Measurements from ENCODE around the gene THOP1. TPM values are rescaled to one million over a fixed set of nuclear protein-coding genes. Genes with fewer than 3 reads are reported as not detected.

The THOP1 gene
- total RNA-seq = 200 and 207 TPM in 2 replicates

GRCh38 chr19:2785244-2785997 is at the start of gene THOP1:
THOP1 (plus strand) TSS chr19:2785503; CDS start chr19:2785663, 160 bp downstream.
- Mint-ChIP-seq H3K9me3 (peaks cover 4% of the 10 kb centered on the region), H3K36me3 (ENCODE audit: low read depth) (peaks cover 21% of the 10 kb centered on the region), H3K4me1 (peaks cover 36% of the 10 kb centered on the region), H3K4me3 (peak within 1 kb of the TSS; percentile 95), H3K27ac (peak within 1 kb of the TSS; percentile 98), H3K27me3 (no peaks in the 10 kb centered on the region)
- peak; percentile 100 for DNase-seq
- intact Hi-C loops (cut with micrococcal nuclease) = loop anchor here (1.0 kb wide), 1 partner anchor 34 kb away; the partner anchor contains the start of gene ZNF554

GRCh38 chr19:2736550-2737190 is 48.6 kb upstream of the THOP1 start:
- no peak for DNase-seq
- Mint-ChIP-seq H3K27ac (no peak overlapping the region), H3K4me1 (peaks cover 15% of the 10 kb centered on the region), H3K36me3 (ENCODE audit: low read depth) (peaks cover 38% of the 10 kb centered on the region), H3K9me3 (no peaks in the 10 kb centered on the region), H3K27me3 (no peaks in the 10 kb centered on the region), H3K4me3 (no peak overlapping the region)
- intact Hi-C loops (cut with micrococcal nuclease) = no loop called here

GRCh38 chr19:2739602-2740313 is 45.5 kb upstream of the THOP1 start, which contains the start of gene SLC39A3:
SLC39A3 (minus strand) TSS chr19:2740017; CDS start chr19:2737257, 2,760 bp downstream.
- peak; percentile 100 for DNase-seq
- intact Hi-C loops (cut with micrococcal nuclease) = loop anchor here (2.0 kb wide), 1 partner anchor 43 kb away; the partner anchor contains the start of gene SGTA

GRCh38 chr19:2740314-2740656 is 45.0 kb upstream of the THOP1 start:
- Mint-ChIP-seq H3K4me3 (peak overlapping the region; percentile 97), H3K36me3 (ENCODE audit: low read depth) (peaks cover 27% of the 10 kb centered on the region), H3K9me3 (no peaks in the 10 kb centered on the region)

More at GRCh38 chr19:2739602-2740313, 45.5 kb upstream of the THOP1 start, which contains the start of gene SLC39A3:
- Mint-ChIP-seq H3K4me1 (peaks cover 15% of the 10 kb centered on the region), H3K4me3 (peak within 1 kb of the TSS; percentile 97), H3K27ac (peak within 1 kb of the TSS; percentile 68), H3K27me3 (peaks cover 8% of the 10 kb centered on the region), H3K36me3 (ENCODE audit: low read depth) (peaks cover 28% of the 10 kb centered on the region), H3K9me3 (no peaks in the 10 kb centered on the region)

GRCh38 chr19:2743099-2743498 is 42.2 kb upstream of the THOP1 start:
- H3K9me3 Mint-ChIP-seq = no peaks in the 10 kb centered on the region
- peaks cover 5% of the 10 kb centered on the region for H3K36me3 Mint-ChIP-seq (ENCODE audit: low read depth)
- H3K27ac Mint-ChIP-seq = no peak overlapping the region
- intact Hi-C loops (cut with micrococcal nuclease) = no loop called here
- H3K4me3 Mint-ChIP-seq = no peak overlapping the region
- peaks cover 9% of the 10 kb centered on the region for H3K27me3 Mint-ChIP-seq
- peaks cover 14% of the 10 kb centered on the region for H3K4me1 Mint-ChIP-seq
- DNase-seq = no peak

More at GRCh38 chr19:2740314-2740656, 45.0 kb upstream of the THOP1 start:
- H3K4me1 Mint-ChIP-seq = peaks cover 15% of the 10 kb centered on the region
- peaks cover 8% of the 10 kb centered on the region for H3K27me3 Mint-ChIP-seq
- intact Hi-C loops (cut with micrococcal nuclease) = loop anchor here (2.0 kb wide), 1 partner anchor 43 kb away; the partner anchor contains the start of gene SGTA
- H3K27ac Mint-ChIP-seq = peak overlapping the region; percentile 43
- no peak for DNase-seq

- H3K4me1 Mint-ChIP-seq = peaks cover 8% of the 10 kb centered on the region
- no peaks in the 10 kb centered on the region for H3K9me3 Mint-ChIP-seq
- peaks cover 9% of the 10 kb centered on the region for H3K27me3 Mint-ChIP-seq
- no peak overlapping the region for H3K27ac Mint-ChIP-seq
- DNase-seq = no peak
- H3K4me3 Mint-ChIP-seq = no peak overlapping the region
- H3K36me3 Mint-ChIP-seq (ENCODE audit: low read depth) = no peaks in the 10 kb centered on the region
- intact Hi-C loops (cut with micrococcal nuclease) = no loop called here
These were observed 41.2 kb upstream of the THOP1 start for GRCh38 chr19:2744113-2744512.

GRCh38 chr19:2747349-2747748 is 38.0 kb upstream of the THOP1 start:
- H3K4me3 Mint-ChIP-seq = no peak overlapping the region
- peaks cover 8% of the 10 kb centered on the region for H3K27me3 Mint-ChIP-seq
- no peak for DNase-seq
- intact Hi-C loops (cut with micrococcal nuclease) = no loop called here
- no peaks in the 10 kb centered on the region for H3K9me3 Mint-ChIP-seq
- no peaks in the 10 kb centered on the region for H3K4me1 Mint-ChIP-seq
- H3K27ac Mint-ChIP-seq = no peak overlapping the region
- H3K36me3 Mint-ChIP-seq (ENCODE audit: low read depth) = no peaks in the 10 kb centered on the region

GRCh38 chr19:2750808-2751437 is 34.4 kb upstream of the THOP1 start:
- intact Hi-C loops (cut with micrococcal nuclease) = no loop called here
- no peaks in the 10 kb centered on the region for H3K9me3 Mint-ChIP-seq

GRCh38 chr19:2751438-2751830 is 33.9 kb upstream of the THOP1 start:
- Mint-ChIP-seq H3K9me3 (no peaks in the 10 kb centered on the region), H3K27ac (no peak overlapping the region), H3K36me3 (ENCODE audit: low read depth) (peaks cover 11% of the 10 kb centered on the region), H3K4me1 (peaks cover 2% of the 10 kb centered on the region), H3K4me3 (no peak overlapping the region), H3K27me3 (peaks cover 1% of the 10 kb centered on the region)
- intact Hi-C loops (cut with micrococcal nuclease) = no loop called here
- DNase-seq = no peak

More at GRCh38 chr19:2750808-2751437, 34.4 kb upstream of the THOP1 start:
- DNase-seq = no peak
- H3K27me3 Mint-ChIP-seq = peaks cover 1% of the 10 kb centered on the region
- peaks cover 9% of the 10 kb centered on the region for H3K36me3 Mint-ChIP-seq (ENCODE audit: low read depth)
- no peak overlapping the region for H3K4me3 Mint-ChIP-seq
- peaks cover 2% of the 10 kb centered on the region for H3K4me1 Mint-ChIP-seq
- no peak overlapping the region for H3K27ac Mint-ChIP-seq

- intact Hi-C loops (cut with micrococcal nuclease) = no loop called here
- H3K36me3 Mint-ChIP-seq (ENCODE audit: low read depth) = peaks cover 28% of the 10 kb centered on the region
- H3K9me3 Mint-ChIP-seq = no peaks in the 10 kb centered on the region
- no peak overlapping the region for H3K4me3 Mint-ChIP-seq
- no peak overlapping the region for H3K27ac Mint-ChIP-seq
- peaks cover 2% of the 10 kb centered on the region for H3K4me1 Mint-ChIP-seq
- no peaks in the 10 kb centered on the region for H3K27me3 Mint-ChIP-seq
- no peak for DNase-seq
These were observed 30.4 kb upstream of the THOP1 start for GRCh38 chr19:2754659-2755447.

- Mint-ChIP-seq H3K27ac (no peak overlapping the region), H3K27me3 (no peaks in the 10 kb centered on the region), H3K4me1 (peaks cover 2% of the 10 kb centered on the region), H3K9me3 (no peaks in the 10 kb centered on the region), H3K4me3 (no peak overlapping the region), H3K36me3 (ENCODE audit: low read depth) (peaks cover 30% of the 10 kb centered on the region)
- no peak for DNase-seq
- intact Hi-C loops (cut with micrococcal nuclease) = no loop called here
These were observed 29.9 kb upstream of the THOP1 start for GRCh38 chr19:2755448-2755705.

GRCh38 chr19:2755811-2756210 is 29.5 kb upstream of the THOP1 start:
- DNase-seq = no peak
- Mint-ChIP-seq H3K27me3 (no peaks in the 10 kb centered on the region), H3K9me3 (no peaks in the 10 kb centered on the region), H3K27ac (no peak overlapping the region), H3K36me3 (ENCODE audit: low read depth) (peaks cover 30% of the 10 kb centered on the region), H3K4me1 (peaks cover 2% of the 10 kb centered on the region), H3K4me3 (no peak overlapping the region)
- intact Hi-C loops (cut with micrococcal nuclease) = no loop called here

GRCh38 chr19:2756477-2756876 is 28.8 kb upstream of the THOP1 start:
- Mint-ChIP-seq H3K9me3 (no peaks in the 10 kb centered on the region), H3K36me3 (ENCODE audit: low read depth) (peaks cover 30% of the 10 kb centered on the region)

More at GRCh38 chr19:2756477-2756876, 28.8 kb upstream of the THOP1 start:
- no peak for DNase-seq
- Mint-ChIP-seq H3K4me1 (peaks cover 2% of the 10 kb centered on the region), H3K27me3 (no peaks in the 10 kb centered on the region), H3K27ac (no peak overlapping the region), H3K4me3 (no peak overlapping the region)
- intact Hi-C loops (cut with micrococcal nuclease) = no loop called here

All from activated CD4-positive, alpha-beta T cell treated with anti-CD3 and anti-CD28 coated beads, Interleukin-2, amount 10 ng/mL, durations not matched to agents 24 days and 14 days (primary cell).